K562 (cell line): ENCODE results near the gene MAMDC2. TPM values are rescaled to one million over a fixed set of nuclear protein-coding genes. Genes with fewer than 3 reads are reported as not detected.

Source experiments
- ATAC-seq: fragments of 200-7000 bp; cut with Tn5 transposase; 3 replicates; pipeline ENCODE4 v1.9.1; 2020; ENCODE audit warnings: moderate library complexity
- BruUV-seq: library from RNA; stranded (reverse); fragments of 400-500 nt; replicated peaks from 2 replicates; lab custom pipeline; 2021; lab: Mats Ljungman, UMichigan
- CTCF ChIA-PET: fragments of 300-600 bp; formaldehyde crosslinking; extraction: SDS; loops from one replicate; lab custom pipeline; 2021; ENCODE audit warnings: low intra/inter-chr PET ratio; lab: Yijun Ruan, JAX
- POLR2A ChIA-PET: fragments of 300-600, 350-650 bp; sonication (Branson Sonifier 250); formaldehyde crosslinking; extraction: SDS; loops from one replicate; lab custom pipeline; 2021; ENCODE audit warnings: antibody characterized with exemption, inconsistent platforms; lab: Yijun Ruan, JAX
- DNase-seq, 4 experiments: peaks; one replicate each; pipeline versions ENCODE4 v3.0.0 to v3.0.0-alpha.2; 2011 to 2018; ENCODE audit warnings: low spot score in 3 of 4, mixed read lengths in 3 of 4; ENCODE audit errors: extremely low read depth in 1 of 4
- FAIRE-seq: peaks from 2 replicates; lab custom pipeline; 2011; peaks lifted over from hg19 to GRCh38; lab: Jason Lieb, UNC
- H2AFZ ChIP-seq: 2 replicates; pipeline ENCODE4 v1.6.0; 2011; ENCODE audit warnings: low read depth, low read length, control low read depth, inconsistent platforms
- H3K27ac ChIP-seq: fragments of 200-600 bp; 3 replicates; pipeline ENCODE4 v1.8.0; 2011; ENCODE audit warnings: low read depth, mild to moderate bottlenecking, control low read depth, inconsistent platforms, low read length, moderate library complexity, mixed read lengths; ENCODE audit errors: extremely low read depth
- H3K27me3 ChIP-seq, 2 experiments: fragments of 300-600 bp in 1 of 2; 2 replicates in 1 of 2; 3 replicates in 1 of 2; pipeline versions ENCODE4 v1.6.0 to v1.8.0; 2011; ENCODE audit warnings: inconsistent platforms in 2 of 2, low read length in 2 of 2, mild to moderate bottlenecking in 1 of 2, mixed read lengths in 1 of 2, moderate library complexity in 1 of 2; ENCODE audit not compliant: control insufficient read depth in 2 of 2, insufficient read depth in 2 of 2
- H3K36me3 ChIP-seq: fragments of 300-600 bp; 3 replicates; pipeline ENCODE4 v1.8.0; 2011; ENCODE audit warnings: mild to moderate bottlenecking, low read length, inconsistent platforms; ENCODE audit not compliant: control insufficient read depth, insufficient read depth
- H3K4me1 ChIP-seq, 2 experiments: fragments of 200-600 bp in 1 of 2; replicated peaks in 1 of 2; 2 replicates in 1 of 2; 3 replicates in 1 of 2; pipeline versions ENCODE4 v1.5.1 to v1.8.0; 2011; ENCODE audit warnings: inconsistent platforms in 2 of 2, low read length in 2 of 2, mild to moderate bottlenecking in 1 of 2, mixed read lengths in 1 of 2, moderate library complexity in 1 of 2; ENCODE audit not compliant: control insufficient read depth in 2 of 2, insufficient read depth in 2 of 2
- H3K4me2 ChIP-seq: 2 replicates; pipeline ENCODE4 v1.6.1; 2011; ENCODE audit warnings: low read length, control low read depth, inconsistent platforms, mixed read lengths; ENCODE audit not compliant: insufficient read depth
- H3K4me3 ChIP-seq: fragments of 200-600 bp; sonication (generic), shearing (Covaris generic); 2 replicates; pipeline ENCODE4 v1.5.1; 2016; ENCODE audit warnings: control low read depth, inconsistent platforms
- H3K79me2 ChIP-seq: fragments of 200-600 bp; 3 replicates; pipeline ENCODE4 v1.8.0; 2011; ENCODE audit warnings: low read length, inconsistent platforms; ENCODE audit not compliant: control insufficient read depth, insufficient read depth
- H3K9ac ChIP-seq, 2 experiments: 2 replicates each; pipeline versions ENCODE4 v1.6.0 to v1.6.1; 2011; ENCODE audit warnings: low read depth in 2 of 2, low read length in 2 of 2, control low read depth in 1 of 2, inconsistent platforms in 1 of 2, mild to moderate bottlenecking in 1 of 2, mixed read lengths in 1 of 2; ENCODE audit not compliant: insufficient read depth in 1 of 2
- H3K9me1 ChIP-seq: one replicate; pipeline ENCODE4 v1.6.0; 2011; ENCODE audit warnings: inconsistent platforms, mild to moderate bottlenecking, low read length, moderate library complexity; ENCODE audit not compliant: control insufficient read depth, insufficient read depth
- H3K9me3 ChIP-seq: replicated peaks from 2 replicates; pipeline ENCODE4 v1.5.1; 2011; ENCODE audit warnings: low read depth, low read length, inconsistent platforms; ENCODE audit not compliant: control insufficient read depth, insufficient read depth
- H4K20me1 ChIP-seq: replicated peaks from 2 replicates; pipeline ENCODE4 v1.6.1; 2011; ENCODE audit warnings: low read length, inconsistent platforms, mixed read lengths; ENCODE audit not compliant: control insufficient read depth, insufficient read depth
- BRD9 ChIP-seq: fragments of 450-650 bp; IDR thresholded peaks from 2 replicates; pipeline ENCODE4 v1.6.1; 2018; ENCODE audit warnings: low read depth; ENCODE audit not compliant: partially characterized antibody
- E2F4 ChIP-seq: sonication (generic); formaldehyde crosslinking; IDR thresholded peaks from 2 replicates; pipeline ENCODE4 v1.8.0; 2022; ENCODE audit warnings: mild to moderate bottlenecking, low read depth, missing genetic modification reagents
- EHMT2 ChIP-seq: fragments of 450-650 bp; IDR thresholded peaks from 2 replicates; pipeline ENCODE4 v1.6.1; 2018; ENCODE audit warnings: antibody characterized with exemption
- GTF2F1 ChIP-seq: IDR thresholded peaks from 2 replicates; pipeline ENCODE4 v1.6.1; 2011; ENCODE audit warnings: low read depth, low read length, improper control_type of control experiment
- NEUROD1 ChIP-seq: fragments of 150-350 bp; IDR thresholded peaks from 2 replicates; pipeline ENCODE4 v1.6.1; 2014; ENCODE audit warnings: borderline replicate concordance, low read length, low read depth; ENCODE audit not compliant: partially characterized antibody
- SMAD4 ChIP-seq: fragments of 250-450 bp; sonication (Bioruptor Pico); conservative IDR thresholded peaks from 2 replicates; pipeline ENCODE4 v1.8.0; 2021; ENCODE audit warnings: inconsistent platforms, mild to moderate bottlenecking, moderate library complexity
- TEAD4 ChIP-seq, 2 experiments: sonication (generic) in 1 of 2; formaldehyde crosslinking in 1 of 2; IDR thresholded peaks; 2 replicates each; pipeline versions ENCODE4 v1.6.1 to v1.8.0; 2012 to 2022; ENCODE audit warnings: borderline replicate concordance in 1 of 2, inconsistent platforms in 1 of 2, low read length in 1 of 2, mild to moderate bottlenecking in 1 of 2, missing genetic modification reagents in 1 of 2
- WGBS: fragments of 100-300 bp; shearing (Covaris generic); methylation state at CpG from one replicate; pipeline ENCODE4 v1.1.6; 2016; ENCODE audit warnings: low coverage, mixed read lengths; ENCODE audit not compliant: insufficient coverage; ENCODE audit errors: missing lambda C conversion rate; 5-methylcytosine and 5-hydroxymethylcytosine counted together
- in situ Hi-C: fragments of 300-500 bp; cut with MboI; formaldehyde crosslinking; loops from 4 replicates; pipeline ENCODE4 v1.15.0; 2018; ENCODE audit warnings: inconsistent platforms, mixed read lengths
- intact Hi-C: fragments of 100-400 bp; cut with micrococcal nuclease; formaldehyde crosslinking; loops from 2 replicates; pipeline ENCODE4 v1.14.2; 2022
- polyA plus RNA-seq, 8 experiments: library from polyadenylated mRNA; depleted of rRNA in 4 of 8; stranded (reverse) in 5 of 8; unstranded in 3 of 8; fragments of >200 nt; fragmentation: Nextera tagmentation in 2 of 8; fragmentation: Illumina TruSeq in 1 of 8; extraction: Ambion mirVana in 2 of 8; extraction: Trizol in 1 of 8; gene quantifications; 2 replicates each; pipeline versions ENCODE4 v1.2.1 to v1.2.3, GENCODE V29; 2011 to 2014; ENCODE audit warnings: inconsistent platforms in 1 of 8, missing spikeins in 1 of 8
- total RNA-seq, 7 experiments: library from RNA; depleted of rRNA in 6 of 7; stranded (reverse); fragments of >200 nt in 6 of 7; fragmentation: Illumina TruSeq in 2 of 7; extraction: Trizol in 2 of 7; gene quantifications; 2 replicates each; pipeline versions ENCODE4 v1.2.1 to v1.2.3, GENCODE V29; 2011 to 2021; ENCODE audit warnings: low replicate concordance in 1 of 7
- TF ChIP-seq, protein P1 (sequence below), 2 experiments: fragments of 450-650 bp; IDR thresholded peaks; 2 replicates each; pipeline ENCODE4 v1.6.1; 2016; ENCODE audit warnings: mild to moderate bottlenecking in 2 of 2, borderline replicate concordance in 1 of 2, low read depth in 1 of 2, moderate library complexity in 1 of 2
- TF ChIP-seq, protein P2 (sequence below): sonication (generic); formaldehyde crosslinking; IDR thresholded peaks from 2 replicates; pipeline ENCODE4 v1.8.0; 2022; ENCODE audit warnings: mild to moderate bottlenecking, missing genetic modification reagents, borderline replicate concordance

MAMDC2 gene
- total and polyA plus RNA-seq, 9 of the 15 experiments (the other 6 are each of a cell fraction or from before 2014, with no cell fraction given) = 0.01 to 0.03 TPM; not detected in 7

GRCh38 chr9:70120834-70121510, 77.3 kb downstream of the MAMDC2 start:
- no peak overlapping the region for H3K4me2 ChIP-seq
- CTCF ChIA-PET = no interaction called here
- DNase-seq = no peak
- H3K79me2 ChIP-seq = no peaks in the 10 kb centered on the region
- ATAC-seq = no peak
- H3K9ac ChIP-seq = no peak overlapping the region
- no peaks in the 10 kb centered on the region for H3K36me3 ChIP-seq
- H2AFZ ChIP-seq = no peak overlapping the region
- no peak overlapping the region for H3K4me3 ChIP-seq
- FAIRE-seq = no peak
- H3K27me3 ChIP-seq = peaks cover 0 to 6% of the 10 kb centered on the region in 2 experiments; a peak in 2 of 5 replicates
- no peaks in the 10 kb centered on the region for H3K9me3 ChIP-seq
- no peak overlapping the region for H3K27ac ChIP-seq
- BruUV-seq = no TSS peak
- intact Hi-C loops (no loop called here), in situ Hi-C loops (loop anchor here (25.0 kb wide), 1 partner anchor 684 kb away; no protein-coding TSS in a partner anchor)
- WGBS = 2% methylated on average over 5 of the region's 5 CpGs
- POLR2A ChIA-PET = interaction anchor here (1.0 kb wide), 1 partner anchor 21 kb away, joined by 3 read pairs; no protein-coding TSS in a partner anchor
- H3K9me1 ChIP-seq = no peaks in the 10 kb centered on the region
- H4K20me1 ChIP-seq = no peaks in the 10 kb centered on the region
- H3K4me1 ChIP-seq = no peaks in the 10 kb centered on the region
- TF ChIP-seq TEAD4 (IDR thresholded peaks at IDR 0.05; ENCODE audit: low read length) = no peak
- no peak for TF ChIP-seq TEAD4 (CRISPR knock-in tag; IDR thresholded peaks at IDR 0.05; ENCODE audit: borderline replicate concordance)
- TF ChIP-seq EHMT2 = no peak
- no peak for TF ChIP-seq NEUROD1
- TF ChIP-seq BRD9 = no peak
- TF ChIP-seq, protein P1, sequence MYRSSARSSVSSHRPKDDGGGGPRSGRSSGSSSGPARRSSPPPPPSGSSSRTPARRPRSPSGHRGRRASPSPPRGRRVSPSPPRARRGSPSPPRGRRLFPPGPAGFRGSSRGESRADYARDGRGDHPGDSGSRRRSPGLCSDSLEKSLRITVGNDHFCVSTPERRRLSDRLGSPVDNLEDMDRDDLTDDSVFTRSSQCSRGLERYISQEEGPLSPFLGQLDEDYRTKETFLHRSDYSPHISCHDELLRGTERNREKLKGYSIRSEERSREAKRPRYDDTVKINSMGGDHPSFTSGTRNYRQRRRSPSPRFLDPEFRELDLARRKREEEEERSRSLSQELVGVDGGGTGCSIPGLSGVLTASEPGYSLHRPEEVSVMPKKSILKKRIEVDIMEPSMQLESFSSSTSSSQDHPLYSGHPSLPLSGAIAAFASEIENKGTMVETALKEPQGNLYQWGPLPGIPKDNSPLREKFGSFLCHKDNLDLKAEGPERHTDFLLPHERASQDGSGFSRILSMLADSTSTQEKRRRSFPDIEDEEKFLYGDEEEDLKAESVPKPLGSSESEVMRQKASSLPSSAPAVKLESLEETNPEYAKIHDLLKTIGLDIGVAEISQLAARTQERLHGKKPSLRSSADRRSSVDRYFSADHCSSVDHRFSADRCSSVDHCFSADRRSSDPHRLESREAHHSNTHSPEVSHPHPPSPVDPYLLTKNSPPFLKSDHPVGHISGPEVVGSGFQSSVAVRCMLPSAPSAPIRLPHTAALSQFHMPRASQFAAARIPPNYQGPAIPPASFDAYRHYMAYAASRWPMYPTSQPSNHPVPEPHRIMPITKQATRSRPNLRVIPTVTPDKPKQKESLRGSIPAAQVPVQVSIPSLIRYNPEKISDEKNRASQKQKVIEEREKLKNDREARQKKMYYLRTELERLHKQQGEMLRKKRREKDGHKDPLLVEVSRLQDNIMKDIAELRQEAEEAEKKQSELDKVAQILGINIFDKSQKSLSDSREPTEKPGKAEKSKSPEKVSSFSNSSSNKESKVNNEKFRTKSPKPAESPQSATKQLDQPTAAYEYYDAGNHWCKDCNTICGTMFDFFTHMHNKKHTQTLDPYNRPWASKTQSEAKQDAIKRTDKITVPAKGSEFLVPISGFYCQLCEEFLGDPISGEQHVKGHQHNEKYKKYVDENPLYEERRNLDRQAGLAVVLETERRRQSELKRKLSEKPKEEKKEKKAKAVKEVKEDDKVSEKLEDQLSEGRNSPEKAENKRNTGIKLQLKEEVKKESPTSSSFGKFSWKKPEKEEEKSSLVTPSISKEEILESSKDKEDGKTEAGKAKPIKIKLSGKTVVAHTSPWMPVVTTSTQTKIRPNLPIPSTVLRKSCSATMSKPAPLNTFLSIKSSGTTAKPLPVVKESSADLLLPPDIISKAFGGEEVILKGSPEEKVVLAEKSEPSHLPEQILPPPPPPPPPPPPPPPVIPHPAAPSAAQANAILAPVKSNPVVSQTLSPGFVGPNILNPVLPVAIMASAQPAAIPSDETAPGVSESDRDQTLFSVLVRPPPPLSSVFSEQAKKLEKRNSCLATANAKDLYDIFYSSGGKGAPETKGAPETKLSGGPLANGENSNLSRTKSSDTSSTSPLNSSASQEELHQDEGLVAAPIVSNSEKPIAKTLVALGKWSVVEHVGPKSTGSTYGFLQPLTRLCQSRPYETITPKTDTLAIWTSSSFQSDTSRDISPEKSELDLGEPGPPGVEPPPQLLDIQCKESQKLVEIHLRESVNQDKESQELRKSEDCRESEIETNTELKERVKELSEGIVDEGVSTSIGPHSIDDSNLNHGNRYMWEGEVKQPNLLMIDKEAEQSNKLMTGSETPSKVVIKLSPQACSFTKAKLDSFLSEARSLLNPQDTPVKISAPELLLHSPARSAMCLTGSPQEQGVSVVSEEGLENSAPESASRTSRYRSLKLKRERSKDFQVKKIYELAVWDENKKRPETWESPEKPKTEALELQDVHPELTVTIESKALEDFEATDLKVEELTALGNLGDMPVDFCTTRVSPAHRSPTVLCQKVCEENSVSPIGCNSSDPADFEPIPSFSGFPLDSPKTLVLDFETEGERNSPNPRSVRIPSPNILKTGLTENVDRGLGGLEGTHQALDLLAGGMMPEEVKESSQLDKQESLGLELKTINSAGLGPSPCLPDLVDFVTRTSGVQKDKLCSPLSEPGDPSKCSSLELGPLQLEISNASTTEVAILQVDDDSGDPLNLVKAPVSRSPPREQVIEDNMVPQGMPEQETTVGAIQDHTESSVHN (IDR thresholded peaks at IDR 0.05; ENCODE audit: borderline replicate concordance in 1 of 2, low read depth in 1 of 2) = no peak
- no peak for TF ChIP-seq SMAD4
- no peak for TF ChIP-seq E2F4 (CRISPR knock-in tag)
- TF ChIP-seq, protein P2, sequence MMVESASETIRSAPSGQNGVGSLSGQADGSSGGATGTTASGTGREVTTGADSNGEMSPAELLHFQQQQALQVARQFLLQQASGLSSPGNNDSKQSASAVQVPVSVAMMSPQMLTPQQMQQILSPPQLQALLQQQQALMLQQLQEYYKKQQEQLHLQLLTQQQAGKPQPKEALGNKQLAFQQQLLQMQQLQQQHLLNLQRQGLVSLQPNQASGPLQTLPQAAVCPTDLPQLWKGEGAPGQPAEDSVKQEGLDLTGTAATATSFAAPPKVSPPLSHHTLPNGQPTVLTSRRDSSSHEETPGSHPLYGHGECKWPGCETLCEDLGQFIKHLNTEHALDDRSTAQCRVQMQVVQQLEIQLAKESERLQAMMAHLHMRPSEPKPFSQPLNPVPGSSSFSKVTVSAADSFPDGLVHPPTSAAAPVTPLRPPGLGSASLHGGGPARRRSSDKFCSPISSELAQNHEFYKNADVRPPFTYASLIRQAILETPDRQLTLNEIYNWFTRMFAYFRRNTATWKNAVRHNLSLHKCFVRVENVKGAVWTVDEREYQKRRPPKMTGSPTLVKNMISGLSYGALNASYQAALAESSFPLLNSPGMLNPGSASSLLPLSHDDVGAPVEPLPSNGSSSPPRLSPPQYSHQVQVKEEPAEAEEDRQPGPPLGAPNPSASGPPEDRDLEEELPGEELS = no peak
- no peak for TF ChIP-seq GTF2F1
